ENCODE measurements around the gene UGT1A3. TPM values are rescaled to one million over a fixed set of nuclear protein-coding genes. Genes with fewer than 3 reads are reported as not detected.

Gene UGT1A3
- total RNA-seq, 1 donor from 2014 or later, result not detected

GRCh38 chr2:233686928-233687327 is 41.9 kb upstream of the UGT1A3 start:
- Mint-ChIP-seq H3K27ac (ENCODE audit: unreplicated experiment) (no peak overlapping the region), H3K4me1 (ENCODE audit: unreplicated experiment) (peaks cover 3% of the 10 kb centered on the region), H3K27me3 (ENCODE audit: unreplicated experiment) (no peaks in the 10 kb centered on the region), H3K36me3 (ENCODE audit: low read depth, unreplicated experiment) (no peaks in the 10 kb centered on the region), H3K9me3 (ENCODE audit: unreplicated experiment) (no peaks in the 10 kb centered on the region), H3K4me3 (ENCODE audit: unreplicated experiment) (no peak overlapping the region)
- DNase-seq (ENCODE audit: low spot score), result no peak
- no peak for TF ChIP-seq CTCF (IDR thresholded peaks at IDR 0.05; ENCODE audit: unreplicated experiment)

- no peaks in the 10 kb centered on the region for H3K27me3 Mint-ChIP-seq (ENCODE audit: unreplicated experiment)
- no peak overlapping the region for H3K4me3 Mint-ChIP-seq (ENCODE audit: unreplicated experiment)
- TF ChIP-seq CTCF (IDR thresholded peaks at IDR 0.05; ENCODE audit: unreplicated experiment), result no peak
- no peaks in the 10 kb centered on the region for H3K9me3 Mint-ChIP-seq (ENCODE audit: unreplicated experiment)
- peaks cover 3% of the 10 kb centered on the region for H3K4me1 Mint-ChIP-seq (ENCODE audit: unreplicated experiment)
- DNase-seq (ENCODE audit: low spot score), result no peak
- H3K27ac Mint-ChIP-seq (ENCODE audit: unreplicated experiment), result no peak overlapping the region
- H3K36me3 Mint-ChIP-seq (ENCODE audit: low read depth, unreplicated experiment), result no peaks in the 10 kb centered on the region
Measured at GRCh38 chr2:233688341-233688740, 40.5 kb upstream of the UGT1A3 start.

GRCh38 chr2:233689031-233689430 is 39.8 kb upstream of the UGT1A3 start:
- H3K4me1 Mint-ChIP-seq (ENCODE audit: unreplicated experiment), result peaks cover 3% of the 10 kb centered on the region
- no peaks in the 10 kb centered on the region for H3K36me3 Mint-ChIP-seq (ENCODE audit: low read depth, unreplicated experiment)
- no peaks in the 10 kb centered on the region for H3K27me3 Mint-ChIP-seq (ENCODE audit: unreplicated experiment)
- no peaks in the 10 kb centered on the region for H3K9me3 Mint-ChIP-seq (ENCODE audit: unreplicated experiment)
- no peak overlapping the region for H3K4me3 Mint-ChIP-seq (ENCODE audit: unreplicated experiment)
- DNase-seq (ENCODE audit: low spot score), result no peak
- TF ChIP-seq CTCF (IDR thresholded peaks at IDR 0.05; ENCODE audit: unreplicated experiment), result no peak
- no peak overlapping the region for H3K27ac Mint-ChIP-seq (ENCODE audit: unreplicated experiment)

GRCh38 chr2:233689501-233689900 is 39.3 kb upstream of the UGT1A3 start:
- Mint-ChIP-seq H3K27ac (ENCODE audit: unreplicated experiment) (no peak overlapping the region), H3K4me1 (ENCODE audit: unreplicated experiment) (peaks cover 3% of the 10 kb centered on the region), H3K9me3 (ENCODE audit: unreplicated experiment) (no peaks in the 10 kb centered on the region), H3K36me3 (ENCODE audit: low read depth, unreplicated experiment) (no peaks in the 10 kb centered on the region), H3K4me3 (ENCODE audit: unreplicated experiment) (no peak overlapping the region), H3K27me3 (ENCODE audit: unreplicated experiment) (no peaks in the 10 kb centered on the region)
- TF ChIP-seq CTCF (IDR thresholded peaks at IDR 0.05; ENCODE audit: unreplicated experiment), result no peak
- no peak for DNase-seq (ENCODE audit: low spot score)

GRCh38 chr2:233690444-233690843 is 38.4 kb upstream of the UGT1A3 start:
- no peak for DNase-seq (ENCODE audit: low spot score)
- Mint-ChIP-seq H3K27me3 (ENCODE audit: unreplicated experiment) (no peaks in the 10 kb centered on the region), H3K9me3 (ENCODE audit: unreplicated experiment) (no peaks in the 10 kb centered on the region), H3K4me1 (ENCODE audit: unreplicated experiment) (peaks cover 3% of the 10 kb centered on the region), H3K27ac (ENCODE audit: unreplicated experiment) (no peak overlapping the region), H3K4me3 (ENCODE audit: unreplicated experiment) (no peak overlapping the region), H3K36me3 (ENCODE audit: low read depth, unreplicated experiment) (no peaks in the 10 kb centered on the region)
- TF ChIP-seq CTCF (IDR thresholded peaks at IDR 0.05; ENCODE audit: unreplicated experiment), result no peak

All from endothelial cell (in vitro differentiated cells).